ENCODE measurements around the gene CDKL4.
"Not testable (repeated sequence)": the region's sequence is repeated elsewhere in the genome, so short reads cannot be mapped to it uniquely, and the experiment has no call there.

The CDKL4 gene

GRCh38 chr2:39144416-39144815, 99.4 kb downstream of the CDKL4 start:
- DNase-seq (ENCODE audit: low read depth, low spot score), result no peak

GRCh38 chr2:39142904-39143605, 100.7 kb downstream of the CDKL4 start:
- no peak for DNase-seq (ENCODE audit: low read depth, low spot score)

- DNase-seq (ENCODE audit: low read depth, low spot score), result no peak
Measured at GRCh38 chr2:39141334-39142271, 102.2 kb downstream of the CDKL4 start.

DNA sequence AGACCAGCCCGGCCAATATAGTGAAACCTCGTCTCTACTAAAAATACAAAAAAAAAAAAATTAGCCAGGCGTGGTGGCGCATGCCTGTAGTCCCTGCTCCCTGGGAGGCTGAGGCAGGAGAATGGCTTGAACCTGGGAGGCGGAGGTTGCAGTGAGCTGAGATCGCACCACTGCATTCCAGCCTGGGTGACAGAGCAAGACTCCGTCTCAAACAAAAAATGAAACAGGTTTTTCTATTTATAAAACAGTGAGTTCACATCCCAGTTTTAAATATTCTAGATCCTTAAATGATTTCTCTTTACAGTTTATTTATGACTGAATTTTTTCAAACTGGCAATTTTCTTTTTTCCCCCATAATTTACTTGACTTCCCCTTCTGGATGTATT, 102.8 kb downstream of the CDKL4 start:
- DNase-seq (ENCODE audit: low read depth, low spot score), result not testable (repeated sequence)

- DNase-seq (ENCODE audit: low read depth, low spot score), result no peak
Measured at GRCh38 chr2:39140322-39140847, 103.4 kb downstream of the CDKL4 start.

DNA sequence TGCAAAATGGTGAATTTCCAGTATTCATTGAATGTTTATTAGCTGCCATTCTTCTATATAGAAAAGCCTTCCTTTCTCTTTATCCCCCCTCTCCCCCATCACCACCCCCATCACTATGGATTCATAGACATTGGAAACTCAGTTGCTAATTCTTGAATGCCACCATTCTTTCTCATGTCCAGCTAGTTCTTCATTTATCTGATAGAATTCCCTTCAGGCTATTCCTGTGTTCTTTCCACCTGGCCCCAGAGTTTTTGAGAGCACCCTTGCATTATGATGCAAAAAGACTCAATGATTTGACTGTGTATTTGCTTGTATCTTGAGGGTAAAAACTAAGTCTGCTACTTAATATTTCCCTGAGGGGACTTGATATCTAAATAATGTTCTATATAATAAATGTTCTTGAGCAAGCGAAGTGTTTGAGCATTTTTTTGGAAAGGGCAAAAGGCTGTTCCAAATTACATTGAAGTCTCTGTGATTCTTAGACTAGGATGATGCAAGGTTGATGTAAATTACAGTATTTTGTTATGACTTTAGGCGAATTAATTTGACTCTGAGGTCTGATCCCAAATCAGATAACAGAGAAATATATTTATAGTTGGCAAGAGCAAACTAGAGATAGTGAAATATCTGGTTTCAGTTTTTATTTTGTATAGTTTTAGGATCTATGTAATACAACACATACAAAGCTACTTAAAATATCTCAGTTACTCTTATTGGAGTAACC, 104.1 kb downstream of the CDKL4 start:
- DNase-seq (ENCODE audit: low read depth, low spot score), result no peak

DNA sequence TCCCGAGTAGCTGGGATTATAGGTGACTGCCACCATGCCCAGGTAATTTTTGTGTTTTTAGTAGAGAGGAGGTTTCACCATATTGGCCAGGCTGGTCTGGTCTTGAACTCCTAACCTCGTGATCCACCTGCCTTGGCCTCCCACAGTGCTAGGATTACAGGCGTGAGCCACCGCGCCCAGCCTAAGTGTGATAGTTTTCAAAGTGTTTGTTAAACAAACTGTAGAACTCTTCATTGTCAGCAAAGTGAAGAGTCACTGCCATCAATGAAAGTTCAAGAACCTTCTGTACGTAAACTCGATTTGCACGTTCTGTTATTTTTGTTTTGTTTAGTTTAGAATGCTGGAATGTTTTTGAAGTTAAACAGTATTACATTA, 104.9 kb downstream of the CDKL4 start:
- no peak for DNase-seq (ENCODE audit: low read depth, low spot score)

- not testable (repeated sequence) for DNase-seq (ENCODE audit: low read depth, low spot score)
Measured at GRCh38 chr2:39138187-39138836, 105.5 kb downstream of the CDKL4 start.

GRCh38 chr2:39136799-39137198, 107.0 kb downstream of the CDKL4 start:
- no peak for DNase-seq (ENCODE audit: low read depth, low spot score)

- no peak for DNase-seq (ENCODE audit: low read depth, low spot score)
Measured at GRCh38 chr2:39135690-39136259, 108.0 kb downstream of the CDKL4 start.

DNA sequence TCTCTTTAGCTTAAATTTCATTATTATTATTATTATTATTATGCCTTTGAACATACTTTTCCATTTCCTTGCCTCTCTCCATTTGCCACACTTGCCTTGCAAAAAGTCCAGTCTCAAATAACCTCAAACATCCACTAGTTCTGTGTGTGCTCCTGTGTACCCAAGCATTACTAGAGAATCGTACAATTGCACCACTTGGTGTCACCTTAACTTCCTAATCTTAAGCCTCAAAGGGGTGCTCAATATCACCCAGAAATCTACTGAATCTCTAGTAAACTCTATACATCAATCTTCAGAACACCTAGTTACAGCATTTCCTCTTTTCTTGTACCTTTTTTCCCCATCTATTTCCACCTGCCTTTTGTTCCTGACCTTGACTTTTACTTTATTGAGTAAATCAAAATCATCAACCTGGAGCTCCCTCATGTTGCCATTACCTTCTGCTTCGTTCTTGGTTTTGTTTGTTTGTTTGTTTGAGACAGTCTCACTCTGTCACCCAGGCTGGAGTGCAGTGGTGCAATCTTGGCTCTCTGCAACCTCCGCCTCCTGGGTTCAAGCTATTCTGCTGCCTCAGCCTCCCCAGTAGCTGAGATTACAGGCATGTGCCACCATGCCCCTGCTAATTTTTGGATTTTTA, 110.4 kb downstream of the CDKL4 start:
- no peak for DNase-seq (ENCODE audit: low read depth, low spot score)

DNA sequence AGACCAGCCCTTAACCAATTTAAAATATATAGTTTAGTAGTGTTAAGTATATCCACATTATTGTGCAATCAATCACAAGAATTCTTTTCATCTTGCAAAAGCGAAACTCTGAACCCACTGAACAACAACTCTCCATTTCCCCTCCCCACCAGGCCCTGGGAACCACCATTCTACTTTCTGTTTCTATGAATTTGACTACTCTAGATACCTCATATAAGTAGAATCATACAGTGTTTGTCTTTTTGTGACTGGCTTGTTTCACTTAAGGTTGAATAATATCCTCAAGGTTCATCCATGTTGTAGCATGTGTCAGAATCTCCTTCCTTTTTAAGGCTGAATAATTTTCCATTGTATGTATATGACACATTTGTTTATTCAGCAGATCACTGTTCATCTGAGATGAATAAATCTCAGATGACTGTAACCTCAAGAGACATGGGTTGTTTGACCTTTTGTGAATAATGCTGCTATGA, 114.8 kb downstream of the CDKL4 start:
- DNase-seq (ENCODE audit: low read depth, low spot score), result no peak

GRCh38 chr2:39127973-39128372, 115.8 kb downstream of the CDKL4 start:
- no peak for DNase-seq (ENCODE audit: low read depth, low spot score)
